Left ventricle myocardium inferior (tissue), 1 donor: ENCODE data around the gene SLC35D2. TPM values are rescaled to one million over a fixed set of nuclear protein-coding genes. Genes with fewer than 3 reads are reported as not detected.

Experiments
- DNase-seq: peaks from one replicate; pipeline ENCODE4 v3.0.0-alpha.2; 2020
- H3K27ac ChIP-seq: fragments of 200-600 bp; replicated peaks from 2 replicates; pipeline ENCODE4 v1.8.0; 2021
- H3K27me3 ChIP-seq: fragments of 200-600 bp; 2 replicates; pipeline ENCODE4 v1.8.0; 2021; ENCODE audit warnings: low read depth
- H3K36me3 ChIP-seq: fragments of 200-600 bp; 2 replicates; pipeline ENCODE4 v1.8.0; 2021
- H3K4me1 ChIP-seq: fragments of 200-600 bp; 2 replicates; pipeline ENCODE4 v1.8.0; 2021
- H3K4me3 ChIP-seq: fragments of 200-600 bp; 2 replicates; pipeline ENCODE4 v1.8.0; 2021; ENCODE audit warnings: mild to moderate bottlenecking, moderate library complexity
- H3K9me3 ChIP-seq: fragments of 200-600 bp; replicated peaks from 2 replicates; pipeline ENCODE4 v1.8.0; 2021
- CTCF ChIP-seq: fragments of 200-600 bp; IDR thresholded peaks from 2 replicates; pipeline ENCODE4 v1.8.0; 2021; ENCODE audit warnings: antibody characterized with exemption, mild to moderate bottlenecking, borderline replicate concordance
- intact Hi-C: fragments of 100-400 bp; cut with micrococcal nuclease; formaldehyde crosslinking; loops from one replicate; pipeline ENCODE4 v1.11.0; 2022
- total RNA-seq: library from RNA; stranded (reverse); fragmentation: NEBNext Ultra II Directional; extraction: Animal tissue kit (Norgen Biotek cat#: 25700); gene quantifications from one replicate; pipeline ENCODE4 v1.2.1, GENCODE V29; 2021
- donor health status: DM: no; HTN: yes; CAD: no; lungs with severe emphysema.

The SLC35D2 gene
- total RNA-seq, 1 donor from 2014 or later = 13.9 TPM

GRCh38 chr9:96304230-96304629, 79.3 kb downstream of the SLC35D2 start:
- TF ChIP-seq CTCF = no peak
- no peak for DNase-seq
- Histone ChIP-seq H3K4me3 (no peak overlapping the region), H3K4me1 (no peaks in the 10 kb centered on the region), H3K27ac (no peak overlapping the region), H3K9me3 (peaks cover 7% of the 10 kb centered on the region), H3K27me3 (no peaks in the 10 kb centered on the region), H3K36me3 (peaks cover 4% of the 10 kb centered on the region)
- intact Hi-C loops = no loop called here

- Histone ChIP-seq H3K27me3 (no peaks in the 10 kb centered on the region), H3K4me3 (no peak within 1 kb of the TSS), H3K9me3 (peaks cover 7% of the 10 kb centered on the region), H3K27ac (no peak within 1 kb of the TSS), H3K36me3 (peaks cover 4% of the 10 kb centered on the region), H3K4me1 (no peaks in the 10 kb centered on the region)
- no peak for TF ChIP-seq CTCF
- DNase-seq = no peak
- intact Hi-C loops = no loop called here
Observed at GRCh38 chr9:96302021-96302420, 81.5 kb downstream of the SLC35D2 start, which contains the start of gene HSD17B3. TSS of gene HSD17B3 (minus strand) at chr9:96302176. CDS start at chr9:96302104, 72 bp downstream.

- TF ChIP-seq CTCF = no peak
- Histone ChIP-seq H3K27me3 (no peaks in the 10 kb centered on the region), H3K36me3 (peaks cover 4% of the 10 kb centered on the region), H3K4me1 (no peaks in the 10 kb centered on the region), H3K9me3 (peaks cover 7% of the 10 kb centered on the region), H3K27ac (no peak overlapping the region), H3K4me3 (no peak overlapping the region)
- intact Hi-C loops = no loop called here
- no peak for DNase-seq
Observed at GRCh38 chr9:96299823-96300222, 83.7 kb downstream of the SLC35D2 start.

- Histone ChIP-seq H3K4me1 (no peaks in the 10 kb centered on the region), H3K27ac (no peak overlapping the region), H3K4me3 (no peak overlapping the region), H3K27me3 (no peaks in the 10 kb centered on the region), H3K9me3 (no peaks in the 10 kb centered on the region), H3K36me3 (no peaks in the 10 kb centered on the region)
- DNase-seq = no peak
- intact Hi-C loops = no loop called here
- TF ChIP-seq CTCF = no peak
Observed at GRCh38 chr9:96294159-96294545, 89.4 kb downstream of the SLC35D2 start.

- Histone ChIP-seq H3K27me3 (no peaks in the 10 kb centered on the region), H3K4me1 (no peaks in the 10 kb centered on the region), H3K27ac (no peak overlapping the region), H3K36me3 (no peaks in the 10 kb centered on the region), H3K9me3 (no peaks in the 10 kb centered on the region), H3K4me3 (no peak overlapping the region)
- DNase-seq = no peak
- TF ChIP-seq CTCF = no peak
- intact Hi-C loops = no loop called here
Observed at GRCh38 chr9:96293498-96294158, 89.9 kb downstream of the SLC35D2 start.
